ENCODE data around the gene CLEC14A. TPM values are rescaled to one million over a fixed set of nuclear protein-coding genes. Genes with fewer than 3 reads are reported as not detected.

Gene CLEC14A
- total and polyA plus RNA-seq, 9 of the 15 experiments (the other 6 are each of a cell fraction or from before 2014, with no cell fraction given) = not detected

DNA sequence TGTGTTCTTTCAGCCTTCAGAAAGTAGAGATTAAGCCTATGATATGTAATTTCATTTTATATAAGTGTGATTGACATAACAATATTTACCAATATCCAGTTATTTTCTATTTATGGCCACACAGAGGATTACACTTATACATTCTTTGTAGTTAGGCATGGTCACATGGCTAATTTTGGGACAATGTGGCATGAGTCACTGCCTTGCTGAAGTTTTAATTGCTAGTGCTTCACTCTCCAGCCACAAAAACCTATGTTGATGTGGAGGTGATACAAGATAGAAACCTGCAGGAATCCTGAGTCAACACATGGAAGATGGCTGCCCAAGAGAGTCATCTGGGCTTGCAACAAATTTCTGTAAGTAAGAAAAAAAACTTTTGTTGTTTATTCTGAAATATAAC lies 17.0 kb downstream of the CLEC14A start (continued):
- no peak for TF ChIP-seq ETS2 (tag; IDR thresholded peaks at IDR 0.05; ENCODE audit: borderline replicate concordance, poor library complexity, severe bottlenecking)
- no peak for TF ChIP-seq PREB (CRISPR knock-in tag; IDR thresholded peaks at IDR 0.05)
- no peak for TF ChIP-seq CXXC5 (CRISPR knock-in tag; IDR thresholded peaks at IDR 0.05)

DNA sequence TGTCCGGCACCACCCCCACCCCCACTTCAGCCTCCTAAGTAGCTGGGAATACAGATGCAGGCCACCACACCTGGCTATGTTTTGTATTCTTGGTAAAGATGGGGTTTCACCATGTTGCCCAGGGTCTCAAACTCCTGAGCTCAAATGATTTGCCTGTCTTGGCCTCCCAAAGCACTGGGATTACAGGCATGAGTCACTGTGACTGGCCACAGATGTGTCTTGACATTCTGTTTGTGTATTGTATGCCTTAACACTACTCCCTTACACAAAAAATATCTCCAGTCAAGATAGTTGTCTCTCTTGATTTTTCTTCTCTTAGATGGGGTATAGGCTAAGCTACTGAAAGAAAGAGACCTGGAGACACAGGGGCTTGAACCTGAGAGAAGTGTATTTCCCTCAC lies 17.6 kb downstream of the CLEC14A start:
- no peak overlapping the region for H3K9ac ChIP-seq (ENCODE audit: insufficient read depth in 1 of 2, low read depth in 2 of 2, low read length in 2 of 2)
- no peak overlapping the region for H3K4me3 ChIP-seq
- WGBS (ENCODE audit: insufficient coverage, low coverage, missing lambda C conversion rate) = no CpG with 5 or more reads among the region's 1 CpG
- intact Hi-C loops (cut with micrococcal nuclease) (no loop called here), in situ Hi-C loops (cut with MboI) (no loop called here)
- ATAC-seq (no peak), FAIRE-seq (no peak), DNase-seq (ENCODE audit: extremely low read depth in 1 of 4, low spot score in 3 of 4) (no peak)
- H3K4me1 ChIP-seq (replicated peaks in 1 of 2; ENCODE audit: control insufficient read depth in 2 of 2, insufficient read depth in 2 of 2, low read length in 2 of 2) = no peaks in the 10 kb centered on the region
- H3K79me2 ChIP-seq (ENCODE audit: control insufficient read depth, insufficient read depth, low read length) = no peaks in the 10 kb centered on the region
- H3K9me3 ChIP-seq (replicated peaks; ENCODE audit: control insufficient read depth, insufficient read depth, low read depth, low read length) = no peaks in the 10 kb centered on the region
- H3K27ac ChIP-seq (ENCODE audit: extremely low read depth, low read depth, low read length) = no peak overlapping the region
- TF ChIP-seq, protein P1, sequence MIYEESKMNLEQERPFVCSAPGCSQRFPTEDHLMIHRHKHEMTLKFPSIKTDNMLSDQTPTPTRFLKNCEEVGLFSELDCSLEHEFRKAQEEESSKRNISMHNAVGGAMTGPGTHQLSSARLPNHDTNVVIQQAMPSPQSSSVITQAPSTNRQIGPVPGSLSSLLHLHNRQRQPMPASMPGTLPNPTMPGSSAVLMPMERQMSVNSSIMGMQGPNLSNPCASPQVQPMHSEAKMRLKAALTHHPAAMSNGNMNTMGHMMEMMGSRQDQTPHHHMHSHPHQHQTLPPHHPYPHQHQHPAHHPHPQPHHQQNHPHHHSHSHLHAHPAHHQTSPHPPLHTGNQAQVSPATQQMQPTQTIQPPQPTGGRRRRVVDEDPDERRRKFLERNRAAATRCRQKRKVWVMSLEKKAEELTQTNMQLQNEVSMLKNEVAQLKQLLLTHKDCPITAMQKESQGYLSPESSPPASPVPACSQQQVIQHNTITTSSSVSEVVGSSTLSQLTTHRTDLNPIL (CRISPR knock-in tag; IDR thresholded peaks at IDR 0.05) = no peak
- TF ChIP-seq CC2D1A (IDR thresholded peaks at IDR 0.05) (no peak), CHCHD3 (CRISPR knock-in tag; IDR thresholded peaks at IDR 0.05) (no peak), NCOA6 (IDR thresholded peaks at IDR 0.05) (no peak)
- no peaks in the 10 kb centered on the region for H3K36me3 ChIP-seq (ENCODE audit: control insufficient read depth, insufficient read depth, low read length)
- POLR2A ChIA-PET = no interaction called here
- CTCF ChIA-PET (ENCODE audit: low intra/inter-chr PET ratio) = no interaction called here
- no peak overlapping the region for H3K4me2 ChIP-seq (ENCODE audit: insufficient read depth, low read length)
- no peak overlapping the region for H2AFZ ChIP-seq (ENCODE audit: low read depth, low read length)
- BruUV-seq (replicated peaks) = no TSS peak
- H3K27me3 ChIP-seq (ENCODE audit: control insufficient read depth in 2 of 2, insufficient read depth in 2 of 2, low read length in 2 of 2) = no peaks in the 10 kb centered on the region
- no peaks in the 10 kb centered on the region for H3K9me1 ChIP-seq (ENCODE audit: control insufficient read depth, insufficient read depth, low read length)
- H4K20me1 ChIP-seq (replicated peaks; ENCODE audit: control insufficient read depth, insufficient read depth, low read length) = no peaks in the 10 kb centered on the region
